Sigmoid colon (tissue), 7 donors: ENCODE results near the gene ZNF688. TPM values are rescaled to one million over a fixed set of nuclear protein-coding genes. Genes with fewer than 3 reads are reported as not detected.
"Not testable (repeated sequence)": the region's sequence is repeated elsewhere in the genome, so short reads cannot be mapped to it uniquely, and the experiment has no call there.

ENCODE experiments used
- DNase-seq: peaks from one replicate; pipeline ENCODE4 v3.0.0-alpha.2; 2019
- H3K27ac ChIP-seq, 4 donors: fragments of 200-600 bp; sonication (generic); one replicate each; pipeline ENCODE4 v1.5.1; 2016 to 2019; ENCODE audit warnings: mild to moderate bottlenecking in 1 of 4
- H3K27me3 ChIP-seq, 3 donors: fragments of 200-600 bp; sonication (generic); one replicate each; pipeline ENCODE4 v1.5.1; 2019; ENCODE audit warnings: mild to moderate bottlenecking in 1 of 3
- H3K36me3 ChIP-seq, 4 donors: fragments of 200-600 bp; sonication (generic); one replicate each; pipeline ENCODE4 v1.5.1; 2016 to 2019
- H3K4me1 ChIP-seq, 4 donors: fragments of 200-600 bp; sonication (generic); one replicate each; pipeline ENCODE4 v1.5.1; 2017 to 2019
- H3K4me3 ChIP-seq, 4 donors: fragments of 200-600 bp; sonication (generic); one replicate each; pipeline ENCODE4 v1.5.1; 2017 to 2019; ENCODE audit warnings: mild to moderate bottlenecking in 2 of 4, moderate library complexity in 1 of 4
- H3K9me3 ChIP-seq, 4 donors: fragments of 200-600 bp in 3 of 4; sonication (generic) in 3 of 4; one replicate each; pipeline versions ENCODE4 v1.5.1 to v1.6.1; 2013 to 2019
- EP300 ChIP-seq, 4 donors: sonication (generic); formaldehyde crosslinking; IDR thresholded peaks; one replicate each; pipeline ENCODE4 v1.6.1; 2017; ENCODE audit warnings: antibody characterized with exemption in 4 of 4
- POLR2A ChIP-seq, 2 donors: fragments of 450-650 bp; IDR thresholded peaks; one replicate each; pipeline ENCODE4 v1.6.1; 2016; ENCODE audit warnings: antibody characterized with exemption in 2 of 2, mild to moderate bottlenecking in 2 of 2, moderate library complexity in 2 of 2
- POLR2AphosphoS5 ChIP-seq, 4 donors: sonication (generic); formaldehyde crosslinking; IDR thresholded peaks; one replicate each; pipeline ENCODE4 v1.6.1; 2017; ENCODE audit warnings: antibody characterized with exemption in 4 of 4
- WGBS, 2 donors: extraction: QIAGEN DNeasy Blood & Tissue Kit; methylation state at CpG; one replicate each; pipeline ENCODE4 v1.1.7; 2013; 5-methylcytosine and 5-hydroxymethylcytosine counted together
- intact Hi-C: fragments of 100-400 bp; cut with DNase I; formaldehyde crosslinking; loops from one replicate; pipeline ENCODE4 v1.15.1; 2023
- polyA plus RNA-seq, 3 donors: library from polyadenylated mRNA; stranded (reverse); fragments of 200-250 nt; gene quantifications; one replicate each; pipeline ENCODE4 v1.2.3, GENCODE V29; 2013
- total RNA-seq, 4 donors: library from RNA; depleted of rRNA; stranded (reverse); fragments of >200 nt; gene quantifications; one replicate each; pipeline ENCODE4 v1.1.0, GENCODE V29; 2016
- TF ChIP-seq, protein P1 (sequence below), 4 experiments: fragments of 450-650 bp in 3 of 4; fragments of 200-600 bp in 1 of 4; IDR thresholded peaks; one replicate each; pipeline ENCODE4 v1.5.1; 2016 to 2019; ENCODE audit warnings: antibody characterized with exemption in 4 of 4, mild to moderate bottlenecking in 3 of 4, moderate library complexity in 2 of 4
- donor health status: healthy with polysubstance abuse.
- donor health status: Bipolar disorder and iron deficiency.
- donor health status: healthy.

ZNF688 gene
- total and polyA plus RNA-seq, 7 donors: 16.7 to 32.8 (median 22.8) TPM

DNA sequence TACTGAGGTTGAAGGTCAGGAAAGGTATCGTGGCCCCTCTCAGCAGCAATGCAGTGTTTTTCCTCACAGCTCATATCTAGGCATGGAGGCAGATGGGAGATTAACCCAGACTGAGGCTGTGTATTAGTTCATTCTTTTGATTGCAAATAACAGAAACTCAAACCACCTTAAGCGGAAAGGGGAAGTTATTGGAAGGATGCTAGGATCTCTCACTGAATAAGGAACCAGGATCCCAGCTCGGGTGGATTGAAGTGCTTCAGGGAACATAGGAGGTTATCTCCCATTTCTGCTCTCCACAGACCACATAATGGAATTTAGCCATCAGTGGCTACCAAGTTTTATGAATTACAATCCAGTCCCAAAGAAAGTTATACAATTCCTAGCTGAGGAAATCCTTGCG is 30.5 kb upstream of the ZNF688 start:
- Histone ChIP-seq H3K9me3 (no peaks in the 10 kb centered on the region), H3K27ac (peak overlapping the region in 2 of 4 donors; percentile 16 to 35), H3K36me3 (peaks cover 5 to 44% (median 21%) of the 10 kb centered on the region in 4 donors), H3K27me3 (no peaks in the 10 kb centered on the region), H3K4me1 (peaks cover 0 to 9% (median 4%) of the 10 kb centered on the region in 4 donors), H3K4me3 (no peak overlapping the region)
- no peak for DNase-seq
- WGBS, 2 donors: 77 to 87% methylated on average over 4 of the region's 4 CpGs
- intact Hi-C loops: no loop called here
- no peak for TF ChIP-seq POLR2A (IDR thresholded peaks at IDR 0.05)
- TF ChIP-seq EP300 (IDR thresholded peaks at IDR 0.05): no peak
- TF ChIP-seq POLR2AphosphoS5 (IDR thresholded peaks at IDR 0.05): no peak
- TF ChIP-seq, protein P1, sequence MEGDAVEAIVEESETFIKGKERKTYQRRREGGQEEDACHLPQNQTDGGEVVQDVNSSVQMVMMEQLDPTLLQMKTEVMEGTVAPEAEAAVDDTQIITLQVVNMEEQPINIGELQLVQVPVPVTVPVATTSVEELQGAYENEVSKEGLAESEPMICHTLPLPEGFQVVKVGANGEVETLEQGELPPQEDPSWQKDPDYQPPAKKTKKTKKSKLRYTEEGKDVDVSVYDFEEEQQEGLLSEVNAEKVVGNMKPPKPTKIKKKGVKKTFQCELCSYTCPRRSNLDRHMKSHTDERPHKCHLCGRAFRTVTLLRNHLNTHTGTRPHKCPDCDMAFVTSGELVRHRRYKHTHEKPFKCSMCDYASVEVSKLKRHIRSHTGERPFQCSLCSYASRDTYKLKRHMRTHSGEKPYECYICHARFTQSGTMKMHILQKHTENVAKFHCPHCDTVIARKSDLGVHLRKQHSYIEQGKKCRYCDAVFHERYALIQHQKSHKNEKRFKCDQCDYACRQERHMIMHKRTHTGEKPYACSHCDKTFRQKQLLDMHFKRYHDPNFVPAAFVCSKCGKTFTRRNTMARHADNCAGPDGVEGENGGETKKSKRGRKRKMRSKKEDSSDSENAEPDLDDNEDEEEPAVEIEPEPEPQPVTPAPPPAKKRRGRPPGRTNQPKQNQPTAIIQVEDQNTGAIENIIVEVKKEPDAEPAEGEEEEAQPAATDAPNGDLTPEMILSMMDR (IDR thresholded peaks at IDR 0.05): no peak

- TF ChIP-seq POLR2AphosphoS5 (IDR thresholded peaks at IDR 0.05): no peak
- TF ChIP-seq, protein P1 (IDR thresholded peaks at IDR 0.05): no peak
- TF ChIP-seq POLR2A (IDR thresholded peaks at IDR 0.05): no peak
- no peak for TF ChIP-seq EP300 (IDR thresholded peaks at IDR 0.05)
- H3K27ac ChIP-seq: no peak overlapping the region
- H3K4me1 ChIP-seq: peaks cover 0 to 9% (median 4%) of the 10 kb centered on the region in 4 donors
- no peak for DNase-seq
- no peaks in the 10 kb centered on the region for H3K27me3 ChIP-seq
- H3K36me3 ChIP-seq: peaks cover 5 to 33% (median 19%) of the 10 kb centered on the region in 4 donors
- intact Hi-C loops: no loop called here
- no peaks in the 10 kb centered on the region for H3K9me3 ChIP-seq
- WGBS, 2 donors: 89 to 92% methylated on average over 2 of the region's 2 CpGs
- no peak overlapping the region for H3K4me3 ChIP-seq
Measured at GRCh38 chr16:30600929-30601328, 29.4 kb upstream of the ZNF688 start.

DNA sequence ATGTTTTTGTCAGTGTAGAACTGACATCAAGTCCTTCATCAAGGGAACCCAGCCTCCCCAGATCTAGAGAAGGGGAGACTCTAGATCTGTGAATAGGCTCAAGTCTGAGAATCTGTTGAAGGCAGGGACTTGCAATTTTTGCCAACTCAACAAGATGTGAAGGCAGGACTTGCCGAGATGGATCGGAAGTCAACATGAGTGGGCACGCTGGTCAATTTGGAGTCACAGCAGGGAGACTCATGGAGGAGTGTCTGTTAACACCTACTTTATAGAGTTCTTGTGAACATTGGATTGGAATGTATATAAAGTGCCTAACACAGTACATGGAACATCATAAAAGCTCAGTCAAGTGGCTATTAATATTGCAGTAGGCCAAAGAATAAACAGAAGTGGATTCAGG is 28.7 kb upstream of the ZNF688 start:
- Histone ChIP-seq H3K27ac (no peak overlapping the region), H3K36me3 (peaks cover 5 to 26% (median 19%) of the 10 kb centered on the region in 4 donors), H3K9me3 (no peaks in the 10 kb centered on the region), H3K4me1 (peaks cover 0 to 9% (median 4%) of the 10 kb centered on the region in 4 donors), H3K27me3 (no peaks in the 10 kb centered on the region), H3K4me3 (no peak overlapping the region)
- intact Hi-C loops: no loop called here
- TF ChIP-seq, protein P1 (IDR thresholded peaks at IDR 0.05): no peak
- TF ChIP-seq POLR2AphosphoS5 (IDR thresholded peaks at IDR 0.05) (no peak), POLR2A (IDR thresholded peaks at IDR 0.05) (no peak), EP300 (IDR thresholded peaks at IDR 0.05) (no peak)
- WGBS, 2 donors: 96% methylated on average over 3 of the region's 3 CpGs
- no peak for DNase-seq

DNA sequence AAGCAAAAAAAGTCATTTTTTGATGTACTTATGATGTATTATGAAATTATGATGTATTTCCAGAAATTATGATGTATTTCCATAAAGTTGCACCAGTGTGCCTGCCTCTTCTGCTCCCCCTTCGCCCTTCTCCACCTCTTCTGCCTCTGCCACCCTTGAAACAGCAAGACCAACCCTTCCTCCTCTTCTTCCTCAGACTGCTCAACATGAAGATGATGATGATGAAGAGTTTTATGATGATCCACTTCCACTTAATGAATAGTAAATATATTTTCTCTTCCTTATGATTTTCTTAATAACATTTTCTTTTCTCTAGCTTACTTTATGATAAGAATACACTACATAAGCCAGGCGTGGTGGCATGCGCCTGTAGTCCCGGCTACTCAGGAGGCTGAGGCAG is 21.4 kb upstream of the ZNF688 start:
- no peak overlapping the region for H3K4me3 ChIP-seq
- H3K27ac ChIP-seq: no peak overlapping the region
- H3K4me1 ChIP-seq: no peaks in the 10 kb centered on the region
- no peak for DNase-seq
- H3K9me3 ChIP-seq: no peaks in the 10 kb centered on the region
- TF ChIP-seq EP300 (IDR thresholded peaks at IDR 0.05) (no peak), POLR2AphosphoS5 (IDR thresholded peaks at IDR 0.05) (no peak), POLR2A (IDR thresholded peaks at IDR 0.05) (no peak)
- TF ChIP-seq, protein P1 (IDR thresholded peaks at IDR 0.05): no peak
- H3K36me3 ChIP-seq: no peaks in the 10 kb centered on the region
- no peaks in the 10 kb centered on the region for H3K27me3 ChIP-seq
- 95 to 98% methylated on average over 4 of the region's 4 CpGs for WGBS, 2 donors
- intact Hi-C loops: no loop called here

GRCh38 chr16:30590869-30591268 is 19.4 kb upstream of the ZNF688 start:
- H3K27ac ChIP-seq, H3K36me3 ChIP-seq, H3K9me3 ChIP-seq, intact Hi-C loops, H3K27me3 ChIP-seq, DNase-seq, H3K4me1 ChIP-seq, H3K4me3 ChIP-seq: not testable (repeated sequence)
- 97 to 98% methylated on average over 9 of the region's 9 CpGs for WGBS, 2 donors

DNA sequence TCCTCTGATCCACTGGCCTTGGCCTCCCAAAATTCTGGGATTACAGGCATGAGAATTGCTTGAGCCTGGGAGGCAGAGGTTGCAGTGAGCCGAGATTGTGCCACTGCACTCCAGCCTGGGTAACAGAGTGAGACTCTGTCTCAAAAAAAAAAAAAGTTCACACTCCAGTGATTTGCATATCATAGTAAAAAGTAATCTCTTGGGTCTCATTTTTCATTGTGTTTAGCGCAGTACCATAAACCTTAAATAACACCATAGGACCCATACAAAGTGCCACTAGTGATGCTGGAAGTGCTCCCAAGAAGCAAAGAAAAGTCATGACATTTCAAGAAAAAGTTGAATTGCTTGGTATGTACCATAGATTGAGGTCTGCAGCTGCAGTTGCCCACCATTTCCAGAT is 18.1 kb upstream of the ZNF688 start:
- intact Hi-C loops, H3K9me3 ChIP-seq, H3K36me3 ChIP-seq, H3K27ac ChIP-seq, DNase-seq, H3K4me3 ChIP-seq, H3K27me3 ChIP-seq: not testable (repeated sequence)
- H3K4me1 ChIP-seq: peaks cover 0 to 13% (median 9%) of the 10 kb centered on the region in 4 donors
- WGBS, 2 donors: 89 to 94% methylated on average over 2 of the region's 2 CpGs
